GM13977 (cell line): Measurements from ENCODE around the gene SERF2.

Source experiments
- DNase-seq: peaks from one replicate; pipeline ENCODE4 v3.0.0; 2012; ENCODE audit warnings: low spot score
- in situ Hi-C: fragments of 300-500 bp; cut with MboI; formaldehyde crosslinking; loops from one replicate; pipeline ENCODE4 v1.12.0; 2022; ENCODE audit warnings: low sequenced_read_pairs, low pct_unique_long_range_greater_than_20kb, mixed read lengths, inconsistent platforms; ENCODE audit not compliant: unreplicated experiment
- TF ChIP-seq, protein P1 (sequence below): IDR thresholded peaks from 2 replicates; pipeline ENCODE4 v1.5.1; 2012; ENCODE audit warnings: mild to moderate bottlenecking, control low read depth; ENCODE audit not compliant: insufficient read depth; ENCODE audit errors: extremely low read depth, missing control alignments

SERF2 gene

DNA sequence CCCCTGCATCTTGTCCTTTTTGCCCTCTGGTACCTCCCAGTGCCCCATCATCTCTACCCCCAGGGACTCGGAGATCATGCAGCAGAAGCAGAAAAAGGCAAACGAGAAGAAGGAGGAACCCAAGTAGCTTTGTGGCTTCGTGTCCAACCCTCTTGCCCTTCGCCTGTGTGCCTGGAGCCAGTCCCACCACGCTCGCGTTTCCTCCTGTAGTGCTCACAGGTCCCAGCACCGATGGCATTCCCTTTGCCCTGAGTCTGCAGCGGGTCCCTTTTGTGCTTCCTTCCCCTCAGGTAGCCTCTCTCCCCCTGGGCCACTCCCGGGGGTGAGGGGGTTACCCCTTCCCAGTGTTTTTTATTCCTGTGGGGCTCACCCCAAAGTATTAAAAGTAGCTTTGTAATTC is 1.5 kb downstream of the SERF2 start:
- in situ Hi-C loops: no loop called here
- DNase-seq: no peak
- TF ChIP-seq, protein P1, sequence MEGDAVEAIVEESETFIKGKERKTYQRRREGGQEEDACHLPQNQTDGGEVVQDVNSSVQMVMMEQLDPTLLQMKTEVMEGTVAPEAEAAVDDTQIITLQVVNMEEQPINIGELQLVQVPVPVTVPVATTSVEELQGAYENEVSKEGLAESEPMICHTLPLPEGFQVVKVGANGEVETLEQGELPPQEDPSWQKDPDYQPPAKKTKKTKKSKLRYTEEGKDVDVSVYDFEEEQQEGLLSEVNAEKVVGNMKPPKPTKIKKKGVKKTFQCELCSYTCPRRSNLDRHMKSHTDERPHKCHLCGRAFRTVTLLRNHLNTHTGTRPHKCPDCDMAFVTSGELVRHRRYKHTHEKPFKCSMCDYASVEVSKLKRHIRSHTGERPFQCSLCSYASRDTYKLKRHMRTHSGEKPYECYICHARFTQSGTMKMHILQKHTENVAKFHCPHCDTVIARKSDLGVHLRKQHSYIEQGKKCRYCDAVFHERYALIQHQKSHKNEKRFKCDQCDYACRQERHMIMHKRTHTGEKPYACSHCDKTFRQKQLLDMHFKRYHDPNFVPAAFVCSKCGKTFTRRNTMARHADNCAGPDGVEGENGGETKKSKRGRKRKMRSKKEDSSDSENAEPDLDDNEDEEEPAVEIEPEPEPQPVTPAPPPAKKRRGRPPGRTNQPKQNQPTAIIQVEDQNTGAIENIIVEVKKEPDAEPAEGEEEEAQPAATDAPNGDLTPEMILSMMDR: no peak

DNA sequence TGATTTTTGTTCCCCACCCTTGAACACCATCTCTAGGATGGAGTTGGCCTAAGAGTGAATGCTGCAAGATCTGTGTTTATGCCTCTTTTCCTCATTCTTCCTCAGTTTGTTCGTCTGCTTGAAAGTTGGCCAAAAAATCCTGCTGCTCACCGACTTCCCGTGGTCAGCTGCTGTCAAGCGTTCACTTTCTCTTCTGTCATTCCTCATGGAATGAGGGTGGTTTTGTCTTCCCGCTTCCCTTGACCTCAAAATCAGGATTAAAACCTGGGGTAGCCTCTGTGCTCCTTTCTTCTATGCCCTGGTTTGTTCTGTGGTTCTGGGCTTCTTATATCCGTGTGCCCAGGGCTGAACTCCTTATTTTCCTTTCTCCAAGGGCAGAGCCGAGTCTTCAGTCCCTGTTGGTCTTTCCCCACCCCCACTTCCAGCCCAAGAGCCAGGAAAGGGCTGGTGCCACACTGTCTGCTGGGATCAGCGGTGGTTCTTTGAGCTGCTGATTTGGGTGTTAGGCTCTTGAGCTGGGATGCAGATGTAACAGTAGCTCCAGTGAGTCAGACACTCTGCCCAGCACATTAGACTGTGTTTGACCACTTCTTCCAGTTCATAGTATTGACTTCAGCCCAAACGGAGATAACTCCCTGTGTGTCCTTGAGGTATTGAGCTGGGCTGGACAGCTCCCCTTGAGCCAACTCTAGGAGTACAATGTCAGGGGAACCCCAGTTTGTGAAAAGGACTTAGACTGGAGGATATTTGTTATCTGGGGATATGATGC is 2.3 kb downstream of the SERF2 start:
- in situ Hi-C loops: no loop called here
- TF ChIP-seq, protein P1: no peak
- DNase-seq: no peak

- TF ChIP-seq, protein P1: no peak
- in situ Hi-C loops: no loop called here
- no peak for DNase-seq
Observed at GRCh38 chr15:43795197-43795596, 3.1 kb downstream of the SERF2 start.

- TF ChIP-seq, protein P1: no peak
- in situ Hi-C loops: no loop called here
- no peak for DNase-seq
Observed at GRCh38 chr15:43795997-43796396, 3.9 kb downstream of the SERF2 start.

- in situ Hi-C loops: no loop called here
- TF ChIP-seq, protein P1: no peak
- no peak for DNase-seq
Observed at GRCh38 chr15:43796566-43796965, 4.4 kb downstream of the SERF2 start.

DNA sequence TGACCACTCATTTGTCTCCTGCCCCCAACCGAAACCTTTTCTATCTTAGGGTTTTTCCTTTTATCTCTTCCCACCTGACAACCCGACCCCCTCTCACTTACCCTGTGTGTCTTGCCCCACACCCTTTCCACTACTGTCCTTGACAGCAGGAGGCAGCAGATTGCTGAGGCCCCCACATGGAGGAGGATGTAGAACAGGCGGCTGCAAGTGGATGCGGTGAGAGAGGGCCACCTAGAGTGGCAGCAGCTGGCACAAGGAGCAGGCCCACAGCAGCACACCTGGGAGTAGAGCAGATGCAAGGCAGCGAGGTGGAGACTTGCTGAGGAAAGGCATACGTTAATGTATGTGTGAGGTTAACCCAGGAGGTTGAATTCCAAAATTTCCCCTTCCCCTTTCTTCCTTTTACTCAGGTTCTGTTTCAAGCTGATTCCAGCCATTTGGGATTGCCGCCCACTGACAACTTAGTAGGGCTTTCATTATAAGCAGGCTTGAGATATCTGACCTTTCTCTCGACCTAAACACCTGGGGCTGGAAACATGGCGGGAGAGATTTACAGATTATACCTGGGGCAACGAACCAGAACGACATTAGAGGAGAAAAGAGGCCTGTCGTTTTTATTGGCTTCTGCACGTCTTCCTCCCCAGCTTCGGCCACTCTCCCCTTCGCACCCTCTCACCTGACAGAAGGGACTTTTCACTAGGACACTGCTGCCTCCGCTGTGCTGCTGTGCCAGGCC is 7.3 kb downstream of the SERF2 start:
- in situ Hi-C loops: no loop called here
- TF ChIP-seq, protein P1: peak; percentile 19
- DNase-seq: peak; percentile 23
